ENCODE results near the gene WNT11.

The WNT11 gene

GRCh38 chr11:76206327-76207081, at the start of gene WNT11:
TSS of gene WNT11 (minus strand) at chr11:76206502. CDS start at chr11:76206407, 95 bp downstream.
- DNase-seq = no peak

GRCh38 chr11:76253416-76253815, 47.1 kb upstream of the WNT11 start:
- DNase-seq = no peak

- no peak for DNase-seq
Measured at GRCh38 chr11:76252631-76253070, 46.3 kb upstream of the WNT11 start.

GRCh38 chr11:76251576-76251975, 45.3 kb upstream of the WNT11 start:
- DNase-seq = no peak

- no peak for DNase-seq
Measured at GRCh38 chr11:76251226-76251575, 44.9 kb upstream of the WNT11 start.

GRCh38 chr11:76250520-76251225, 44.4 kb upstream of the WNT11 start:
- DNase-seq = no peak

GRCh38 chr11:76249195-76249741, 43.0 kb upstream of the WNT11 start:
- DNase-seq = no peak

- DNase-seq = no peak
Measured at GRCh38 chr11:76248210-76248609, 41.9 kb upstream of the WNT11 start.

- DNase-seq = no peak
Measured at GRCh38 chr11:76247091-76247490, 40.8 kb upstream of the WNT11 start.

GRCh38 chr11:76246271-76246933, 40.1 kb upstream of the WNT11 start:
- no peak for DNase-seq

GRCh38 chr11:76245720-76246119, 39.4 kb upstream of the WNT11 start:
- no peak for DNase-seq

GRCh38 chr11:76244316-76244851, 38.1 kb upstream of the WNT11 start:
- no peak for DNase-seq

GRCh38 chr11:76243957-76244285, 37.6 kb upstream of the WNT11 start:
- DNase-seq = no peak

GRCh38 chr11:76243193-76243956, 37.1 kb upstream of the WNT11 start:
- DNase-seq = no peak

- DNase-seq = no peak
Measured at GRCh38 chr11:76242004-76242779, 35.9 kb upstream of the WNT11 start.

- no peak for DNase-seq
Measured at GRCh38 chr11:76241243-76242000, 35.1 kb upstream of the WNT11 start.

GRCh38 chr11:76240666-76241065, 34.4 kb upstream of the WNT11 start:
- DNase-seq = no peak

- DNase-seq = no peak
Measured at GRCh38 chr11:76240161-76240540, 33.8 kb upstream of the WNT11 start.

- no peak for DNase-seq
Measured at GRCh38 chr11:76239483-76240160, 33.3 kb upstream of the WNT11 start.

- DNase-seq = no peak
Measured at GRCh38 chr11:76238551-76238950, 32.2 kb upstream of the WNT11 start.

GRCh38 chr11:76237914-76238313, 31.6 kb upstream of the WNT11 start:
- DNase-seq = no peak
